ENCODE data around the gene PRND. TPM values are rescaled to one million over a fixed set of nuclear protein-coding genes. Genes with fewer than 3 reads are reported as not detected.
A peak's percentile ranks its signal among the peaks of the same experiment; 100 is the strongest.

The PRND gene
- total and polyA plus RNA-seq, 2 experiments from 2014 or later: 0.10 TPM; not detected in 1

DNA sequence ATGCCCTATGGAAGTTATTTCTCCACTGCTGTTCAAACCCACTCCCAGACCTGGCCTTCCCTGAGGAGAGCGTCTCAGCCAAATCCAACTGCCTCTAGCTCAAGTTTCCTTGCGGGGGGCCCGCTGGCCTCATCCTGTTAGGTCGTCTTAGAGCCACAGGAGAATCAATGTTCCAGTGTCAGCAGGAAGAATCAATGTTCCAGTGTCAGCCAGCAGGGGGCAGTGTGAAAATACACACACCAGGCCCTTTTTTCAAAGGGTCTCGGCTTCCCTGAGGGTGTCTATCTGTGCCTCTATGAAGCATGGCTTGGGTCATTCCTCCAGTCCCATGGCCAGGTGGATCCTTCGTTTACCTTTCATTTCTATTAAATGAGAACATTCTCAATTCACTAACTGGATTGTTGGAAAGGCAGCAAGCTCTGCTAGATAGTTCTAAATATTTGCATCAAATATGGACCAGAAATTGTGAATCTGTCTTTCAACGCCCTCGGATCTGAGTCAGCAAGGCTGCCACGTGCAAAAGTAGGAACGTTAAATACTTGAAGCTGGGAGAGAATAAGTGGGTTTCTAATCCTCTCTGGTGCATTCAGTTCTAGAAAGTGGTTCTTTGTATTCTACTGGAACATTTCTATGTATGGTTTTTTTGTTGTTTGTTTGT is 19.2 kb downstream of the PRND start:
- no peaks in the 10 kb centered on the region for H3K4me1 ChIP-seq (ENCODE audit: insufficient read depth)
- H3K4me2 ChIP-seq: no peak overlapping the region
- peak overlapping the region; percentile 1; the same call in 1 of the 2 replicates for H2AFZ ChIP-seq
- Mint-ChIP-seq H3K4me1 (peaks cover 3% of the 10 kb centered on the region; the same call in 2 of the 3 replicates), H3K4me3 (no peak overlapping the region), H3K9me3 (no peaks in the 10 kb centered on the region), H3K27me3 (ENCODE audit: insufficient read depth, low read depth, poor library complexity) (no peaks in the 10 kb centered on the region), H3K36me3 (ENCODE audit: low read depth) (no peaks in the 10 kb centered on the region), H3K27ac (no peak overlapping the region)
- TF ChIP-seq, protein P1, sequence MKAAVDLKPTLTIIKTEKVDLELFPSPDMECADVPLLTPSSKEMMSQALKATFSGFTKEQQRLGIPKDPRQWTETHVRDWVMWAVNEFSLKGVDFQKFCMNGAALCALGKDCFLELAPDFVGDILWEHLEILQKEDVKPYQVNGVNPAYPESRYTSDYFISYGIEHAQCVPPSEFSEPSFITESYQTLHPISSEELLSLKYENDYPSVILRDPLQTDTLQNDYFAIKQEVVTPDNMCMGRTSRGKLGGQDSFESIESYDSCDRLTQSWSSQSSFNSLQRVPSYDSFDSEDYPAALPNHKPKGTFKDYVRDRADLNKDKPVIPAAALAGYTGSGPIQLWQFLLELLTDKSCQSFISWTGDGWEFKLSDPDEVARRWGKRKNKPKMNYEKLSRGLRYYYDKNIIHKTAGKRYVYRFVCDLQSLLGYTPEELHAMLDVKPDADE (IDR thresholded peaks at IDR 0.05): no peak
- TF ChIP-seq, protein P2, sequence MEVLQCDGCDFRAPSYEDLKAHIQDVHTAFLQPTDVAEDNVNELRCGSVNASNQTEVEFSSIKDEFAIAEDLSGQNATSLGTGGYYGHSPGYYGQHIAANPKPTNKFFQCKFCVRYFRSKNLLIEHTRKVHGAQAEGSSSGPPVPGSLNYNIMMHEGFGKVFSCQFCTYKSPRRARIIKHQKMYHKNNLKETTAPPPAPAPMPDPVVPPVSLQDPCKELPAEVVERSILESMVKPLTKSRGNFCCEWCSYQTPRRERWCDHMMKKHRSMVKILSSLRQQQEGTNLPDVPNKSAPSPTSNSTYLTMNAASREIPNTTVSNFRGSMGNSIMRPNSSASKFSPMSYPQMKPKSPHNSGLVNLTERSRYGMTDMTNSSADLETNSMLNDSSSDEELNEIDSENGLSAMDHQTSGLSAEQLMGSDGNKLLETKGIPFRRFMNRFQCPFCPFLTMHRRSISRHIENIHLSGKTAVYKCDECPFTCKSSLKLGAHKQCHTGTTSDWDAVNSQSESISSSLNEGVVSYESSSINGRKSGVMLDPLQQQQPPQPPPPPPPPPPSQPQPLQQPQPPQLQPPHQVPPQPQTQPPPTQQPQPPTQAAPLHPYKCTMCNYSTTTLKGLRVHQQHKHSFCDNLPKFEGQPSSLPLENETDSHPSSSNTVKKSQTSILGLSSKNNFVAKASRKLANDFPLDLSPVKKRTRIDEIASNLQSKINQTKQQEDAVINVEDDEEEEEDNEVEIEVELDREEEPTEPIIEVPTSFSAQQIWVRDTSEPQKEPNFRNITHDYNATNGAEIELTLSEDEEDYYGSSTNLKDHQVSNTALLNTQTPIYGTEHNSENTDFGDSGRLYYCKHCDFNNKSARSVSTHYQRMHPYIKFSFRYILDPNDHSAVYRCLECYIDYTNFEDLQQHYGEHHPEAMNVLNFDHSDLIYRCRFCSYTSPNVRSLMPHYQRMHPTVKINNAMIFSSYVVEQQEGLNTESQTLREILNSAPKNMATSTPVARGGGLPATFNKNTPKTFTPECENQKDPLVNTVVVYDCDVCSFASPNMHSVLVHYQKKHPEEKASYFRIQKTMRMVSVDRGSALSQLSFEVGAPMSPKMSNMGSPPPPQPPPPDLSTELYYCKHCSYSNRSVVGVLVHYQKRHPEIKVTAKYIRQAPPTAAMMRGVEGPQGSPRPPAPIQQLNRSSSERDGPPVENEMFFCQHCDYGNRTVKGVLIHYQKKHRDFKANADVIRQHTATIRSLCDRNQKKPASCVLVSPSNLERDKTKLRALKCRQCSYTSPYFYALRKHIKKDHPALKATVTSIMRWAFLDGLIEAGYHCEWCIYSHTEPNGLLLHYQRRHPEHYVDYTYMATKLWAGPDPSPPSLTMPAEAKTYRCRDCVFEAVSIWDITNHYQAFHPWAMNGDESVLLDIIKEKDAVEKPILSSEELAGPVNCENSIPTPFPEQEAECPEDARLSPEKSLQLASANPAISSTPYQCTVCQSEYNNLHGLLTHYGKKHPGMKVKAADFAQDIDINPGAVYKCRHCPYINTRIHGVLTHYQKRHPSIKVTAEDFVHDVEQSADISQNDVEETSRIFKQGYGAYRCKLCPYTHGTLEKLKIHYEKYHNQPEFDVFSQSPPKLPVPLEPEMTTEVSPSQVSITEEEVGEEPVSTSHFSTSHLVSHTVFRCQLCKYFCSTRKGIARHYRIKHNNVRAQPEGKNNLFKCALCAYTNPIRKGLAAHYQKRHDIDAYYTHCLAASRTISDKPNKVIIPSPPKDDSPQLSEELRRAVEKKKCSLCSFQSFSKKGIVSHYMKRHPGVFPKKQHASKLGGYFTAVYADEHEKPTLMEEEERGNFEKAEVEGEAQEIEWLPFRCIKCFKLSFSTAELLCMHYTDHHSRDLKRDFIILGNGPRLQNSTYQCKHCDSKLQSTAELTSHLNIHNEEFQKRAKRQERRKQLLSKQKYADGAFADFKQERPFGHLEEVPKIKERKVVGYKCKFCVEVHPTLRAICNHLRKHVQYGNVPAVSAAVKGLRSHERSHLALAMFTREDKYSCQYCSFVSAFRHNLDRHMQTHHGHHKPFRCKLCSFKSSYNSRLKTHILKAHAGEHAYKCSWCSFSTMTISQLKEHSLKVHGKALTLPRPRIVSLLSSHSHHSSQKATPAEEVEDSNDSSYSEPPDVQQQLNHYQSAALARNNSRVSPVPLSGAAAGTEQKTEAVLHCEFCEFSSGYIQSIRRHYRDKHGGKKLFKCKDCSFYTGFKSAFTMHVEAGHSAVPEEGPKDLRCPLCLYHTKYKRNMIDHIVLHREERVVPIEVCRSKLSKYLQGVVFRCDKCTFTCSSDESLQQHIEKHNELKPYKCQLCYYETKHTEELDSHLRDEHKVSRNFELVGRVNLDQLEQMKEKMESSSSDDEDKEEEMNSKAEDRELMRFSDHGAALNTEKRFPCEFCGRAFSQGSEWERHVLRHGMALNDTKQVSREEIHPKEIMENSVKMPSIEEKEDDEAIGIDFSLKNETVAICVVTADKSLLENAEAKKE (CRISPR knock-in tag; IDR thresholded peaks at IDR 0.05): peak; percentile 55; the same call in 1 of the 2 replicates
- TF ChIP-seq, protein P3, sequence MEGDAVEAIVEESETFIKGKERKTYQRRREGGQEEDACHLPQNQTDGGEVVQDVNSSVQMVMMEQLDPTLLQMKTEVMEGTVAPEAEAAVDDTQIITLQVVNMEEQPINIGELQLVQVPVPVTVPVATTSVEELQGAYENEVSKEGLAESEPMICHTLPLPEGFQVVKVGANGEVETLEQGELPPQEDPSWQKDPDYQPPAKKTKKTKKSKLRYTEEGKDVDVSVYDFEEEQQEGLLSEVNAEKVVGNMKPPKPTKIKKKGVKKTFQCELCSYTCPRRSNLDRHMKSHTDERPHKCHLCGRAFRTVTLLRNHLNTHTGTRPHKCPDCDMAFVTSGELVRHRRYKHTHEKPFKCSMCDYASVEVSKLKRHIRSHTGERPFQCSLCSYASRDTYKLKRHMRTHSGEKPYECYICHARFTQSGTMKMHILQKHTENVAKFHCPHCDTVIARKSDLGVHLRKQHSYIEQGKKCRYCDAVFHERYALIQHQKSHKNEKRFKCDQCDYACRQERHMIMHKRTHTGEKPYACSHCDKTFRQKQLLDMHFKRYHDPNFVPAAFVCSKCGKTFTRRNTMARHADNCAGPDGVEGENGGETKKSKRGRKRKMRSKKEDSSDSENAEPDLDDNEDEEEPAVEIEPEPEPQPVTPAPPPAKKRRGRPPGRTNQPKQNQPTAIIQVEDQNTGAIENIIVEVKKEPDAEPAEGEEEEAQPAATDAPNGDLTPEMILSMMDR (conservative IDR thresholded peaks at IDR 0.05; ENCODE audit: low read depth in 2 of 2): peak; percentile 84 to 85
- no peak for TF ChIP-seq STAT1 (IDR thresholded peaks at IDR 0.05; ENCODE audit: unreplicated experiment)
- no peaks in the 10 kb centered on the region for H3K9me2 ChIP-seq (ENCODE audit: insufficient read depth)
- no peaks in the 10 kb centered on the region for H4K20me1 ChIP-seq (replicated peaks; ENCODE audit: insufficient read depth)
- H3K36me3 ChIP-seq (ENCODE audit: insufficient read depth): no peaks in the 10 kb centered on the region
- no peaks in the 10 kb centered on the region for H3K79me2 ChIP-seq (replicated peaks; ENCODE audit: insufficient read depth)
- ATAC-seq (peak; percentile 93), DNase-seq (ENCODE audit: low spot score) (peak; percentile 91)
- no peaks in the 10 kb centered on the region for H3F3A ChIP-seq (replicated peaks; ENCODE audit: low read depth)
- no peaks in the 10 kb centered on the region for H3K27me3 ChIP-seq (ENCODE audit: insufficient read depth)
- no peak overlapping the region for H3K27ac ChIP-seq (ENCODE audit: low read depth)
- no peak overlapping the region for H3K4me3 ChIP-seq
